Spleen (tissue), 7 donors: Measurements from ENCODE around the gene FRAS1.

Source experiments
- CTCF ChIP-seq, 11 experiments: fragments of 200-600 bp in 7 of 11; fragments of 450-650 bp in 4 of 11; sonication (generic) in 4 of 11; IDR thresholded peaks in 8 of 11; conservative IDR thresholded peaks in 3 of 11; 1 replicate in 7 of 11; 2 replicates in 4 of 11; pipeline versions ENCODE4 v1.4.0 to v1.8.0; 2016 to 2021; ENCODE audit warnings: antibody characterized with exemption in 11 of 11, inconsistent platforms in 4 of 11, mild to moderate bottlenecking in 1 of 11
- POLR2A ChIP-seq, 3 donors: fragments of 450-650 bp; IDR thresholded peaks; one replicate each; pipeline ENCODE4 v1.5.1; 2017; ENCODE audit warnings: antibody characterized with exemption in 3 of 3, mild to moderate bottlenecking in 1 of 3
- POLR2AphosphoS5 ChIP-seq, 3 donors: sonication (generic); formaldehyde crosslinking; IDR thresholded peaks; one replicate each; pipeline ENCODE4 v1.5.1; 2017; ENCODE audit warnings: antibody characterized with exemption in 3 of 3
- donor health status: DM: no; HTN: no; CAD: no; lungs with moderate emphysema.
- donor health status: DM: no; HTN: no; CAD: no.
- donor health status: DM: no; HTN: no; CAD: no.

- TF ChIP-seq CTCF (IDR thresholded peaks at IDR 0.05 in 8 of 11, conservative IDR thresholded peaks at IDR 0.05 in 3 of 11) (no peak), POLR2A (IDR thresholded peaks at IDR 0.05) (no peak), POLR2AphosphoS5 (IDR thresholded peaks at IDR 0.05) (no peak)
These were observed 92.8 kb downstream of the FRAS1 start for GRCh38 chr4:78149751-78150542.
